Spleen (tissue), 11 donors: ENCODE results near the gene CXCL13. TPM values are rescaled to one million over a fixed set of nuclear protein-coding genes. Genes with fewer than 3 reads are reported as not detected.
A peak's percentile ranks its signal among the peaks of the same experiment; 100 is the strongest.

Experiments used
- DNase-seq: peaks from one replicate; pipeline ENCODE4 v3.0.0-alpha.2; 2020
- H3K27ac ChIP-seq, 8 donors: fragments of 200-600 bp; sonication (generic) in 7 of 8; 1 replicate in 4 of 8; 2 replicates in 4 of 8; pipeline versions ENCODE4 v1.5.0 to v1.8.0; 2016 to 2021; ENCODE audit warnings: inconsistent platforms in 4 of 8, mild to moderate bottlenecking in 4 of 8, moderate library complexity in 1 of 8
- H3K27me3 ChIP-seq, 7 donors: fragments of 200-600 bp; sonication (generic) in 6 of 7; replicated peaks in 1 of 7; 1 replicate in 4 of 7; 2 replicates in 3 of 7; pipeline versions ENCODE4 v1.5.0 to v1.8.0; 2016 to 2021; ENCODE audit warnings: inconsistent platforms in 3 of 7, mild to moderate bottlenecking in 1 of 7
- H3K36me3 ChIP-seq, 6 donors: fragments of 200-600 bp; sonication (generic) in 5 of 6; 1 replicate in 4 of 6; 2 replicates in 2 of 6; pipeline versions ENCODE4 v1.5.0 to v1.8.0; 2016 to 2021; ENCODE audit warnings: inconsistent platforms in 2 of 6
- H3K4me1 ChIP-seq, 6 donors: fragments of 200-600 bp; sonication (generic) in 5 of 6; 1 replicate in 3 of 6; 2 replicates in 3 of 6; pipeline versions ENCODE4 v1.5.0 to v1.8.0; 2016 to 2021; ENCODE audit warnings: inconsistent platforms in 3 of 6
- H3K4me3 ChIP-seq, 8 donors: fragments of 200-600 bp; sonication (generic) in 7 of 8; 1 replicate in 4 of 8; 2 replicates in 4 of 8; pipeline versions ENCODE4 v1.5.0 to v1.8.0; 2016 to 2021; ENCODE audit warnings: inconsistent platforms in 4 of 8, mild to moderate bottlenecking in 4 of 8, moderate library complexity in 2 of 8
- H3K9me3 ChIP-seq, 8 donors: fragments of 200-600 bp; sonication (generic) in 7 of 8; 1 replicate in 4 of 8; 2 replicates in 4 of 8; pipeline versions ENCODE4 v1.5.0 to v1.8.0; 2016 to 2021; ENCODE audit warnings: inconsistent platforms in 4 of 8
- POLR2A ChIP-seq, 3 donors: fragments of 450-650 bp; IDR thresholded peaks; one replicate each; pipeline ENCODE4 v1.5.1; 2017; ENCODE audit warnings: antibody characterized with exemption in 3 of 3, mild to moderate bottlenecking in 1 of 3
- POLR2AphosphoS5 ChIP-seq, 3 donors: sonication (generic); formaldehyde crosslinking; IDR thresholded peaks; one replicate each; pipeline ENCODE4 v1.5.1; 2017; ENCODE audit warnings: antibody characterized with exemption in 3 of 3
- WGBS, 5 donors: extraction: QIAGEN DNeasy Blood & Tissue Kit in 3 of 5; methylation state at CpG; one replicate each; pipeline versions ENCODE4 v1.1.5 to v1.1.7; 2013 to 2018; 5-methylcytosine and 5-hydroxymethylcytosine counted together
- intact Hi-C: fragments of 100-400 bp; cut with DNase I; formaldehyde crosslinking; loops from one replicate; pipeline ENCODE4 v1.15.0; 2023; ENCODE audit warnings: low total_unique reads
- polyA plus RNA-seq, 3 donors: library from polyadenylated mRNA; stranded (reverse); fragments of 200-250 nt; gene quantifications; one replicate each; pipeline ENCODE4 v1.2.1, GENCODE V29; 2013
- total RNA-seq, 7 donors: library from RNA; depleted of rRNA in 3 of 7; stranded (reverse); fragments of >200 nt in 3 of 7; fragmentation: NEBNext Ultra II Directional in 4 of 7; extraction: Animal tissue kit (Norgen Biotek cat#: 25700) in 4 of 7; gene quantifications; one replicate each; pipeline versions ENCODE4 v1.1.0 to v1.2.1, GENCODE V29; 2016 to 2021
- TF ChIP-seq, protein P1 (sequence below), 11 experiments: fragments of 200-600 bp in 7 of 11; fragments of 450-650 bp in 4 of 11; sonication (generic) in 4 of 11; IDR thresholded peaks in 8 of 11; conservative IDR thresholded peaks in 3 of 11; 1 replicate in 7 of 11; 2 replicates in 4 of 11; pipeline versions ENCODE4 v1.4.0 to v1.8.0; 2016 to 2021; ENCODE audit warnings: antibody characterized with exemption in 11 of 11, inconsistent platforms in 4 of 11, mild to moderate bottlenecking in 1 of 11
- donor health status: healthy with polysubstance abuse.
- donor health status: DM: no; HTN: no; CAD: no; lungs with moderate emphysema.
- donor health status: DM: no; HTN: no; CAD: no.
- donor health status: Bipolar disorder and iron deficiency.
- donor health status: healthy.
- donor health status: DM: no; HTN: no; CAD: no.
- donor health status: DM: yes; HTN: yes; CAD: no.

CXCL13 gene
- total and polyA plus RNA-seq, 10 donors, result 95.5 to 1,297 (median 371) TPM

DNA sequence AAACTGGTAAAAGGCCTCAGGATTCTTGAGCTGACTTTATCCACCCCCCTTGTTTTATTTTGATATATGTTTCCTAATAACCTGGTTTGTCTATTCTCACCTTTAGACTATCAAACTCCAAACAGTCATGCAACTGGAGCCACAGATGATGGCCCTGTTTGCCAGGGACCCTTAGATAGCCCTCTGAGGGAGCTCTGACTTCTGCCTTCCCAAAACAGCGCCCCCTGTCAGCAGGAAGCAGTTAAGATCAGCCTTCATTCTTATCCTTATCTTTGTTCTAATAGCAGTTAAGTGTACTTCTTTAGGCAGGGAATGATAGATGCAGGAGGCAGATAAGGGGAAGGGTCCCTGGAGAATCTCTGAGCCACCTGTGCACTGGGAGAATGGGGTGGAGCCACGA lies 27.5 kb upstream of the CXCL13 start:
- Histone ChIP-seq H3K4me1 (peaks cover 0 to 4% (median 0%) of the 10 kb centered on the region in 6 donors), H3K27ac (peak overlapping the region in 2 of 8 donors; percentile 64 to 66), H3K27me3 (no peaks in the 10 kb centered on the region), H3K9me3 (no peaks in the 10 kb centered on the region), H3K36me3 (no peaks in the 10 kb centered on the region), H3K4me3 (no peak overlapping the region)
- intact Hi-C loops, result no loop called here
- no peak for DNase-seq
- no peak for TF ChIP-seq POLR2AphosphoS5 (IDR thresholded peaks at IDR 0.05)
- TF ChIP-seq, protein P1, sequence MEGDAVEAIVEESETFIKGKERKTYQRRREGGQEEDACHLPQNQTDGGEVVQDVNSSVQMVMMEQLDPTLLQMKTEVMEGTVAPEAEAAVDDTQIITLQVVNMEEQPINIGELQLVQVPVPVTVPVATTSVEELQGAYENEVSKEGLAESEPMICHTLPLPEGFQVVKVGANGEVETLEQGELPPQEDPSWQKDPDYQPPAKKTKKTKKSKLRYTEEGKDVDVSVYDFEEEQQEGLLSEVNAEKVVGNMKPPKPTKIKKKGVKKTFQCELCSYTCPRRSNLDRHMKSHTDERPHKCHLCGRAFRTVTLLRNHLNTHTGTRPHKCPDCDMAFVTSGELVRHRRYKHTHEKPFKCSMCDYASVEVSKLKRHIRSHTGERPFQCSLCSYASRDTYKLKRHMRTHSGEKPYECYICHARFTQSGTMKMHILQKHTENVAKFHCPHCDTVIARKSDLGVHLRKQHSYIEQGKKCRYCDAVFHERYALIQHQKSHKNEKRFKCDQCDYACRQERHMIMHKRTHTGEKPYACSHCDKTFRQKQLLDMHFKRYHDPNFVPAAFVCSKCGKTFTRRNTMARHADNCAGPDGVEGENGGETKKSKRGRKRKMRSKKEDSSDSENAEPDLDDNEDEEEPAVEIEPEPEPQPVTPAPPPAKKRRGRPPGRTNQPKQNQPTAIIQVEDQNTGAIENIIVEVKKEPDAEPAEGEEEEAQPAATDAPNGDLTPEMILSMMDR (IDR thresholded peaks at IDR 0.05 in 8 of 11, conservative IDR thresholded peaks at IDR 0.05 in 3 of 11), result no peak
- no peak for TF ChIP-seq POLR2A (IDR thresholded peaks at IDR 0.05)
- WGBS, 5 donors, result 45 to 51% (median 51%) methylated on average over 2 of the region's 2 CpGs

DNA sequence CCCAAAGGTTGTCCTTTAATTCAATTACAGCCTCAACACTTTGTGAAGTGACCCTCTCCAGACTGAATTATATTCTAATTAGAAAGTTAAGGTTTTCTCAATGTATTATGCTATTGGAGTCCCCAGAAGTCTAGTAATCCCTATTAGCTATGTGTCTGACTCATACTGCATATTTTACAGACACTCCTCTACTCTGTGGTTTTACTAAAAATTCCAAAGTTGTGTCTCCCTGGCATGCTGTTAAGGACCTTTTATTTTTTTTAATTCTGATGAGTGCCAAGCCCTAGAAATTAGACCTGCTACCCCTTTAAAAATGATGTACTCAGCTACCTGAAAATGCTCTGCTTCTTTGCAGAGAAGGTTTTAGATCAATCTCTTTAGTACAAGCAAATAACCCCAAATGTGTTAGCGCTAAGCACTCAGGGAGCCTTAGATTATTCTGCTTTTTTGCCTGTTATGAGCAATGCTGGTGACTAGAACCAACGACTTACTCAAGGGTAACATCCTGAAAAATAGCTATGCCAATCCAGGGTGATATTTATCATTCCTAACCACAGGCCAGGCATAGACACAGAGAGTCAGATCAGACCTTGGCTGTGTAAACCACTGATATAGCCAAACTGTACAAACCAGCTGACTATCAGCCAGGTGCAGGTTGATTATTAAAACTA lies 26.1 kb upstream of the CXCL13 start:
- no peaks in the 10 kb centered on the region for H3K27me3 ChIP-seq
- TF ChIP-seq, protein P1 (IDR thresholded peaks at IDR 0.05 in 8 of 11, conservative IDR thresholded peaks at IDR 0.05 in 3 of 11), result no peak
- TF ChIP-seq POLR2AphosphoS5 (IDR thresholded peaks at IDR 0.05) (no peak), POLR2A (IDR thresholded peaks at IDR 0.05) (no peak)
- no peaks in the 10 kb centered on the region for H3K36me3 ChIP-seq
- intact Hi-C loops, result no loop called here
- no peaks in the 10 kb centered on the region for H3K9me3 ChIP-seq
- H3K4me3 ChIP-seq, result no peak overlapping the region
- DNase-seq, result no peak
- peaks cover 0 to 4% (median 0%) of the 10 kb centered on the region in 6 donors for H3K4me1 ChIP-seq
- peak overlapping the region in 5 of 8 donors; percentile 20 to 66 (median 47) for H3K27ac ChIP-seq
- 53 to 60% (median 56%) methylated on average over 2 of the region's 2 CpGs for WGBS, 5 donors

DNA sequence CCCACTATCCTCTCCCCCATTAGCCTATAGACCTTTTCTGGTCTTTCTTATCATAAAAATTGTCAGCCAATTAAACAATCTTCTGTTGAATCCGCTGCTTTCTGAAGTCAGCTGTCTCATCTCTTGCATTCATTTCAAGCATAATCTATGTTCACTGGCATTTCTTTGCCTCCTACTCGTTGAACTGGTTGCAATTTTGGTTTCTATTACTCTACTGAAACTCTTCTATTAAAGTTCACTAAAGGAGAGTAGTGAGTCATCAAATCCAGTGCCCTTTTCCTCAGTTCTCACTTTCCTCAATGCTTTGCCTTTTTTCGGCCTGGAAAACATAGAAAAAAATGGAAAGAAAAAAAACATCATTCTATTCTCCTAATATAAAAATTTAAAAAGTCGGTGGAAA lies 23.9 kb upstream of the CXCL13 start:
- TF ChIP-seq POLR2AphosphoS5 (IDR thresholded peaks at IDR 0.05) (no peak), POLR2A (IDR thresholded peaks at IDR 0.05) (no peak)
- TF ChIP-seq, protein P1 (IDR thresholded peaks at IDR 0.05 in 8 of 11, conservative IDR thresholded peaks at IDR 0.05 in 3 of 11), result no peak
- no peaks in the 10 kb centered on the region for H3K9me3 ChIP-seq
- intact Hi-C loops, result no loop called here
- H3K4me3 ChIP-seq, result no peak overlapping the region
- no peak for DNase-seq
- no peaks in the 10 kb centered on the region for H3K36me3 ChIP-seq
- H3K27ac ChIP-seq, result peak overlapping the region in 6 of 8 donors; percentile 14 to 65 (median 40)
- H3K27me3 ChIP-seq, result no peaks in the 10 kb centered on the region
- 45 to 61% (median 59%) methylated on average over 4 of the region's 4 CpGs for WGBS, 5 donors
- H3K4me1 ChIP-seq, result peaks cover 0 to 6% (median 2%) of the 10 kb centered on the region in 6 donors

DNA sequence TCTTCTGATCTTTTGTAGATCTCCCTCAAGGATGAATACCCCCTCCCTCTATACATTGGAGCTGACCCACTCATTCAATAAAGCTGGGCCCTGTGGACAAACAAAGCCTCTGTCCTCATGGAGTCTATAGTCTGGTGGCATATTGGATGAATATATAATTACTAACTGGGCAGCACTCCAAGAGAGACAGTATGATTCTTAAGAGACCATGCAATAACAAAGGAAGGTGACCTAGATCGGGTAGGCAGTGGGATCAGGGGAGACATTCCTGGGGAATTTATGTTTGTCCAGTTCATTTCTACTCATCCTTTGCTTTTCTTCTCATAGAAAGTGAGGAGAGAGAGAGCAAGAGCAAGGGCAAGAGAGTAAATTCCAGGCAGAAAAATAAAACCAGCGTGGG lies 23.5 kb upstream of the CXCL13 start:
- no peak for TF ChIP-seq POLR2AphosphoS5 (IDR thresholded peaks at IDR 0.05)
- TF ChIP-seq POLR2A (IDR thresholded peaks at IDR 0.05), result no peak
- TF ChIP-seq, protein P1 (IDR thresholded peaks at IDR 0.05 in 8 of 11, conservative IDR thresholded peaks at IDR 0.05 in 3 of 11), result no peak
- no peaks in the 10 kb centered on the region for H3K27me3 ChIP-seq
- DNase-seq, result no peak
- WGBS, 5 donors, result 78 to 93% (median 82%) methylated on average over 2 of the region's 2 CpGs
- H3K4me1 ChIP-seq, result peaks cover 0 to 11% (median 4%) of the 10 kb centered on the region in 6 donors
- peak overlapping the region in 5 of 8 donors; percentile 14 to 65 (median 51) for H3K27ac ChIP-seq
- intact Hi-C loops, result no loop called here
- H3K9me3 ChIP-seq, result no peaks in the 10 kb centered on the region
- H3K36me3 ChIP-seq, result no peaks in the 10 kb centered on the region
- no peak overlapping the region for H3K4me3 ChIP-seq
